ENCODE measurements around the gene PALB2.

PALB2 gene

GRCh38 chr16:23640931-23641765 lies at the start of gene PALB2, which contains the start of gene DCTN5:
PALB2 (minus strand) TSS chr16:23641310; CDS start chr16:23641157, 153 bp downstream.
DCTN5 (plus strand) TSS chr16:23641466; CDS start chr16:23641543, 77 bp downstream.
- peak; percentile 92 for DNase-seq

DNA sequence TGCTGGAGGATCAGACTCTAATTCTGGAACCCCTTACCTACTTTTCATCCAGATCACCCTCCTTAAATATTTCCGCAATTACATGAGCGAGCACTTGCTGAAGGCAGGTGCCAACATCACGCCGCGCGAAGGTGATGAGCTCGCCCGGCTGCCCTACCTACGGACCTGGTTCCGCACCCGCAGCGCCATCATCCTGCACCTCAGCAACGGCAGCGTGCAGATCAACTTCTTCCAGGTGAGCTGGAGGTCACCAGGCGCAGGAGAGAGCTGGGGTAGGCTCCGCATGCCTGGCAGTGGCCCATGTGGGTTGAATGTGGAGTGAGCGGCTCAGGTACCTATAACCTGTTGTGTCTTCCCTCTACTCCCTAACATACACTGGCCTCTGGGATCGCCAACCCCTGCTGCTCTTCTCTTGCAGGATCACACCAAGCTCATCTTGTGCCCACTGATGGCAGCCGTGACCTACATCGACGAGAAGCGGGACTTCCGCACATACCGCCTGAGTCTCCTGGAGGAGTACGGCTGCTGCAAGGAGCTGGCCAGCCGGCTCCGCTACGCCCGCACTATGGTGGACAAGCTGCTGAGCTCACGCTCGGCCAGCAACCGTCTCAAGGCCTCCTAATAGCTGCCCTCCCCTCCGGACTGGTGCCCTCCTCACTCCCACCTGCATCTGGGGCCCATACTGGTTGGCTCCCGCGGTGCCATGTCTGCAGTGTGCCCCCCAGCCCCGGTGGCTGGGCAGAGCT lies 48.5 kb upstream of the PALB2 start:
- no peak for DNase-seq

DNA sequence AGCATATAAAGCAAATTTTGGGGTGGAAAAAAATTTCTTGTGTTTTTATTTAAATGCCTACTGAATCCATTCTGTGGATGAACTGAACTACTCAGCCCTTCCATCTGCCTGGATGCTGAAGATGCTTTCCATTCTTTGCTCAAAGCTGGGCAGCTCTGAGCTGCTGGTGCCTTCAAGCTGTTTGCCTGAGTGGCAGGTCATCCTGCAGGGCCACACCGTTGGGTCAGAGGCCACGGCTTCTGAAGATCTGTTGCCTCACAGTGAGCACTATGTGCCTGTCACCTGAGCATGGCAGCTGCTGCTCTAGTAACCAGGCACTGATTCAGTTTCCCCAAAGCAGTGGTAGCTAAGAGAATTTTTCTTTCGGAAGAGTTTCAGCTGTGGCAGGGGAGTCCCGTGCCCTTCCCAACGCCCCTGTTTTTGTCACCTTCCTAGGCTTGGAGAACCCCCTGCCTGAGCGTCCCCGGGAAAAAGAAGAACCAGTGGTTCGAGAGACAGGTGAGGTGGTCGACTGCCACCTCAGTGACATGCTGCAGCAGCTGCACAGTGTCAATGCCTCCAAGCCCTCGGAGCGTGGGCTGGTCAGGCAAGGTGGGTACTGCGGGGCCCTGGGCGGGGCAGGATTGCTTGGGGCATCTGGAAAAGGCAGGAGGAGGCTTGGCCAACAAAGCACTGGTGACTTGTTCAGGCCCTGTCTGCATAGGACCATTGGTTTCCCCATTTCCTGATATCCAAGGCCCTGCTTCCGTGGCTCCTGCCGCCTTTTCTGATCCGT lies 46.1 kb upstream of the PALB2 start:
- DNase-seq = no peak

DNA sequence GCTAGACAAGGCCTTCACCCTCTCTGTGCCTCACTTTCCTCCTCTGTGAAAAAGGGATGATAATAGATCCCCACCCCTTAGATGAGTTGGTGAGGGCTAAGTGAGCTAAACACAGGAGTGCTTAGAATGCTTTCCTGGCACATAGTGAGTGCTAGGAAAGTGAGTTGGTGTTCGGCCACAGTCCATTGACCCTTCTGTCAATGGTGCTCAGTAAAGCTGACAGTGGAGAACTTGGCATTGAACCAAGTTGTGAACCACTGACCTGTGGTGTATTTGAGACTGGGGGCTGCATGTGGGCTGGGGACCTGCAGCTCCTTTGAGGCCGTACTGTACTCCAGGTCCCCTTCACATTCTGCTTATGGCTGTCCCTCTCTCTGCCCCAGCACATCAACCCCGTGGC lies 42.4 kb upstream of the PALB2 start:
- no peak for DNase-seq

DNA sequence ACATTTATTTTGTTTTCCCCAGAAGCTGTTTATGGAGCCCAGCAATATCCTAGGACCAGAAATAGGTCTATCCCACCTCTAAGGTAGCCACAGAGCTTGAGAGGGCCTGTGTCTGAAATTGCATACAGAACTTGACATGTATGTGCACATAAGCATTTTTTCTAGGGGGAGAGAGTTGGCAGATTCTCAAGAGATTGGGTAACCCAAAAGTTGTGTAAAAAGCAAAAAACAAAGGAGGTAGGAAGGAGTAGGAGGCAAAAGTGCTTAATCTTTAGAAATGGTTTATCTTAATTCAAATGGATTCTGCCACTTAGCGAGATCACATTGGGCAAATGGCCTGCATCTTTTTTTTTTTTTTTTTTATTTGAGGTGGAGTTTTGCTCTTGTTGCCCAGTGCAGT lies 41.1 kb upstream of the PALB2 start:
- DNase-seq = no peak

DNA sequence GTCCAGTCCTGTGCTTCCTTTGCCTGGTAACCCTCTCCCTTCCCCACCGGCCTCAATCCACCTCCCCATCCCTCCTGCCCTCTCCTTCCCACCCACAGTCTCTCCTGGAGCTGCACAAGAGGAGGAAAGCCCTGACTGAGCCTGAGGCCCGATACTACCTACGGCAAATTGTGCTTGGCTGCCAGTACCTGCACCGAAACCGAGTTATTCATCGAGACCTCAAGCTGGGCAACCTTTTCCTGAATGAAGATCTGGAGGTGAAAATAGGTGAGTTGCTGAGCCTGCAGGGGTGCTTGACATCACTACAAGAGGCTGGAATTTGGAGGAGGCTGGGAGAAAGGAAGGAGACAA lies 38.9 kb upstream of the PALB2 start:
- DNase-seq = no peak

DNA sequence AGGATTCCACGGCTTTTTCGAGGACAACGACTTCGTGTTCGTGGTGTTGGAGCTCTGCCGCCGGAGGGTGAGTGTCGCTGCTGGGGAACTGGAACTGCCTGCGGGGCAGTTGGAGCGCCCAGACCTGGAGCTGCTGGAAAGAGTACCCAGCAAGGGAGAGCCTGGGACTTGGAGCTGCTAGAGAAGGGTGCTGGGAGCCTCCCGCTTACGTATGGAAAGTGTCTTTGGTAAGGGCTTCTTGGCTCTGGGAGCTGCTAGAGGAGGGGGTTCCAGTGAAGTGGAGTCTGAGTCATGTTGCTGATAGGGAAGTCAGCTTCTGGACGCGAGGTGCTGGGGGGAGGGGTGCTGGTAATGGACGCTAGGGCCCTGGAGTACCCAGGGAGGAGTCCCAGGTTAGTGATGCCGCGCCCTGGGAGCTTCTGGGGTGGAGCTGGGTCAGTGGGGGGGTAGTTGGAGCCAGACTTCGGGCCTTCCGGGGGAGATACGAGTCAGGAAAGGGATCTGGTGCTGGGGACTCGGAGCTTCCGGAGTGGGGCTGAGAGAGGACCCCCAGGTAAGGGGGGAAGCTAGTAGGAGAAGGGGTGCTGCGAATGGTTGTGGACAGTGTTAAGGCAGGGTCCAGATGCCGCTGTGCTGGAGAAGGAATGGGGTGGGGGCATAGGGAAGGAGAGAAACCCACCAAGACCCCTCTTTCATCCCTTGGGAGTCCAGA lies 38.3 kb upstream of the PALB2 start:
- no peak for DNase-seq

GRCh38 chr16:23678430-23679273 lies 37.5 kb upstream of the PALB2 start, which contains the start of gene PLK1:
PLK1 (plus strand) TSS chr16:23678889; CDS start chr16:23678933, 44 bp downstream.
- DNase-seq = peak; percentile 93

DNA sequence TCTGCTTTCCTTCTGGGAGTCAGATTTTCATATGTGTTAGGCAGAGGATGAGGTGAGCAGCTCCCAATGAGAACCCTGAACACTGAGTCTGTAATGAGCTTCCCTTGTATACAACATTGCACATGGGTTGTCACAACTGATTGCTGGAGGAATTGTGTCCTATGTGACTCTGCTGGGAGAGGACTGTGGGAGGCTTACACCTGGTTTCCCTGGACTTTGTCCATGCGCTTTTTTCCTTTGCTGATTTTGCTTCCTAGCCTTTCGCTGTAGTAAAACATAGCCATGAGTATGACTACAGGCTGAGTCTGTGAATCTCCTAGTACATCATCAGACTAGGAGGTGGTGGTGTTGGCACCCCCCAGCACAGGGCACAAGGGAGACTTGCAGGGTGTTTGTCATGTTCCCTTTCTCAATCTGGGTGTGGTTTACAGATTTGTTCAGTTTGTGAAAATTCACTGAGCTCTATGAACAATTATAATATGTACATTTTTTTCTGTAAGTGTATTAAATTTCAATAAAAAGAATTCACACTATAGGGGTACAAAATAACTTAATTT lies 35.9 kb upstream of the PALB2 start:
- no peak for DNase-seq

DNA sequence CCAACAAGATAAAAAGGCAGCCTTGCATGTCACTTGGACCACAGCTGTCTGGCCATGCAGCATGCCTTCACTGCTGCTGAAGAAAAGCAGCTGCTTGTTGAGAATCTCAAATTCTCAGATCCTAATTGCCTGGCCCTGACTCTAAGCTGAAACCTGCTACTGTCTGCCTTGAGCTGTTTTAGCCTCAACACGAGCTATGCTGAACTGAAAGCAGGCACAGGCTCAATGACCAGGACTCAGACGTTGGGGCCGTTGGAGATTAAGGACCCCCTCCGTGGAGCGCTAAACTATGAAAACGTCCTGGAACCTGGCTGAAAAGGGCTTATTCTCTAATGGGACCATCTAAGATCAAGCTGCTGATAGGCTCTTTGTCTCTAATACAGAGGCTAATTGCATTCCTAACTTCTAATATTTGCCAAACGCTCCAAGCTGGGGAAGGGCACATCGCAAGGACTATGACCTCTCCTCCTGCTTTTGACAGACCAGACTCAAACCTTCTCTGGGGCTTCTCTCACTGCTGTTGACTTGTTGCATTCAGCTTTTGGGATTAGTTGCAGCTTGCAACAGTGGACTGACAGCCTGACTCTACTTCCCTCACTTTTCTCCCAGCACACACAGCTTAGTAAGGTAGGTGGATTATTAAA lies 33.0 kb upstream of the PALB2 start:
- no peak for DNase-seq

DNA sequence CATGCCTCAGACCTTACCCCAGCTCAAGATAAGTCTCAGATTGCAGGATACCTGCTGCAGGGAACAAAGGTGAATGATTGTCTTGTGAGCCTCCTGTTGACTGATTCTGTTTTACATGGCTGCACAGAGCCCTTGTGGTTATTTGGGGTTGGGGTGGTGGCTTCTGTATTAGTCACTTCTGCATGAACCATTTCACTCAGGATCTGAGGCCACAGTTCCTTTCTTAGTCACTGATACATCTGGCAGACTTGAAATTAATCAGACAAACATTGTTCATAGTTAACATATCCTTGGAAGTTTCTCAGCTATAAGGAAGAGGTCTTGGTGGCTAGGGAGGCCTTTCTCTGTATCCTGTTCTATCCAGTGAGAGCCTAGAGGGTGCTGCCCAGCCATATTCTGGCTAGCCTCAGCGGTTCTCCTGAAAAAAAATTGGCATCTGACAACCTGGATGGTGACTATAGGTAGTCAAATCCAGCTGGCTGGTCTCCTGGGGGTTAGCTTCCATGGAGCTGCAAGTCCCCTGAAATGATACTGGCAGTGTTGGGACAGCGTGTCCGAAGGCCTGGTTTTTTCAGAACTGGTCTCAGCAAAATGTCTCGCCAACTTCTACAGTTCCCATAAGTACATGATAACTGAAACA lies 29.1 kb upstream of the PALB2 start:
- DNase-seq = no peak

DNA sequence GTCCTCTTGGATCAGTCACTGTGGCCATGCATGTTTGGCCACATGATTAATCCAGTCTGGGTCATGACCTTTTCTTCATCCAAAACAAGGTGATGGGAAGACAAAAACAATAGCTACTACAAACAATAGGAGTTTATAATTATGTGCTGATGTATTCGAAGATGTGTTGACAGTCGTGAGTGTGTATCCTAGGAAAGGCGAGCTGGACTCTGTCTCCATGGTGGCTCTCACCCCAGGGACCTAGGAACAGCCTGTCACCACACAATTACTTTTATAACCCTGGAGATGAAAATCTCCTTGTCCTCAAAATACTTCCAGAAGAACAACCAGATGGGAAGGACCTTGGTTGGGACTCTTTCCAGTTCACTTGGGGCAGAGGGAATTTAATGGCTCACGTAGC lies 27.8 kb upstream of the PALB2 start:
- DNase-seq = no peak

DNA sequence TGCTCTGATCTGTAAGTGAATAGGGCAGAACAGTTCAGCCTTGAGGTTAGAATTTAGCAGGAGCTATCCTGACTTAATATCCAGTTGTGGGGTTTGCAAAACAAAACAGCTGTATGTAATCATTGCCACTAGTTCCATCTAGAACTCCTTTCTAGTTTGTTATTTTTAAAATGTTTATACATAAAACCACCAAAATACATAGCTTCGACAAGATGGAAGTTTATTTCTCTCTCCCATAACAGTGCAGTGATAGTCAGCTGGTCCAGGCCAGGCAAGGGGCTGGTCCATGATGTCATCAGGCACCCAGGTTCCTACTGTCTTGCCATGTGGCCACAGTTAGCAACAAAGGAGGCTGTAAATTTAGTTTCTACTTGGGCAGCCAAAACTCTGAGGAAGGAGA lies 27.1 kb upstream of the PALB2 start:
- no peak for DNase-seq

DNA sequence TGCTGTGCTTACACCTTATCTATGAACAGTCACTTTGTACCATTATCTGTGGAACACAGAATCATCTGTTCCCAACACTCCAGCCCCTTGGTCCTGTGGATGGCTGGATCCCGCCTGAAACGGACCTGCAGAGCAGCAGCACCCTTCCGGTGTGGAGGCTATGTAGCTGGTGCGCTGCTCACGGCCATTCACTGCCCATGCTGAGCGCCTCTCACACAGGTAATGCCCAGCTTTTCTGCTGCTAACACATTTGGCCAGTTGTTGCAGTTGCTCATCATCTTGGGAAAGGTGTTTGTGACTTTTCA lies 26.2 kb upstream of the PALB2 start:
- no peak for DNase-seq

DNA sequence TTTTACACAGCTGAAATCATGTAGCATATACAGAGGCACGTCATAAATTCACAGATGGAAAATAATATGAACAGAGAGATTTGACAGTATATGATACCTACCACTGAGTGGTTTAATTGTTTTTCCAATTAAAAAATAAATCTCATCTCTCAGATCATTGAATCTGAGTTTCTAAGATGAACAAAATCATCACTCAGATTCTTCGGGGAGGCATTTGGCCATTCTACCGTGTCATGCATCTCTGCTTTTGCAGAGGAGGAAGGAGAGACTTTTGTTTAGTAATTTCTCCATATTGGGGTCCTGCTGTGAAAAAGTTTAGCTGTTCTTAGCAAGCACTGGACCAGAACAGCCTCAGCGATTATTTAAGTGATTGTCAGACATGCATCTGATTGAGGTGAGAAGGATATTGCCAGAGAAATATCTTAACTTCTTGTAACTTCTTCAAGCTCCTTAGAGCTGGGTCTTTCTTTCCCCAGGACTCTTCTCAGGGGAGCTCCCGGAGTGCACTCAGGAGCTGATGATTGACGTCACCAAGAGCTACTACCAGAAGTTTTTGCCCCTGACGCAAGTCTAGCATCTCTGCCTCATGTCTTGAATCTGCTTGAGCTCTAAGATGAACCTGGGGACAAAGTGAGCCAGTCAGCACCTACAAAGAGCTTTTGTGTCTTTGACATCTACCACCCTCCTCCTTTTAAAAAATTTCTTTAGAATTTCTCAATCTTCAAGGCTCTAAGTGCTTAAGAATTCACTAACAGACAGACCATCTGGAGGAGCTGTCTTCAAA lies 25.7 kb upstream of the PALB2 start:
- DNase-seq = no peak

DNA sequence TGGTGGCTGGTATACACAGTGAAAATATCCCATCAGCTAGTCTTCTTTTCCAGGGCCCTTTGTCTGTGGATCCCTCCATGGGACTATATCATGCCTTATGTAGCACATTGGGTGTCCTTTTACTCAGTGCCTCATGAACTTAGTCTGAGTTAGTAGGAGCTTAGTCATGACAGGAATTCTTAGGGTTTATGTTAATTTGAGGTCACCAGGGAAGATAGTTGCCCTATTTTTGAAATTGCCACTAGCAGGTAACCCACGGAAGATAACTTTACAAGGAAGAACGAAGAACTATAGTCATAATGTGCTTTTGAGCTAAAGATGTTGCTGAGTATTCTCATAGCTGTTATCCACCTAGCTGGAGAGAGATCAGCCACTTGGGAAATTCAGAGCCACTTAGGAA lies 22.8 kb upstream of the PALB2 start:
- no peak for DNase-seq

DNA sequence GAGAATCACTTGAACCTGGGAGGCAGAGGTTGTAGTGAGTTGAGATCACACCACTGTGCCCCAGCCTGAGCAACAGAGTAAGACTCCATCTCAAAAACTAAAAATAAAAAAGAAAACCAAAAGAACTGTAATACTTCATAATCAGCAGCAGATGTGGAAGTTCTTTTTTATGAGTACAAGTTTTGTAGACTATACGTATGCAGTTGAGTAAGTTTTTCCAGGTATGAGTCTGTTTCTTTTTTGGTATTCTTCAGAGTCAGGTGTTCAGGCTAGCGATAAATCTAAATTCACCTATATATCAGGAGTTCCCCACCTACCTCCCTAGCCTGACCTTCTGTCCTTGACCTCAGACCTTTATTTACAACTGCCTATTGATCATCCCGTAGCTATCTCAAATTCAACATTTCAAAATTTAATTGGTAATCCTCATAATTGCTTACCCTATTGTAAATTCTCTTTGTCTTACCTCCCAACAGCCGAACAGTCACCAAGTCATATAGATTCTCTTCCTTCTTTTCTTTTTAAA lies 10.9 kb upstream of the PALB2 start:
- DNase-seq = no peak

GRCh38 chr16:23650674-23651416 lies 9.7 kb upstream of the PALB2 start:
- DNase-seq = no peak
